Lower leg skin (tissue), 3 donors: Measurements from ENCODE around the gene PARL.

Source experiments
- POLR2A ChIP-seq, 2 donors: fragments of 450-650 bp; IDR thresholded peaks; one replicate each; pipeline ENCODE4 v1.6.1; 2016 to 2017; ENCODE audit warnings: antibody characterized with exemption in 2 of 2, mild to moderate bottlenecking in 1 of 2, moderate library complexity in 1 of 2
- TF ChIP-seq, protein P1 (sequence below), 3 donors: fragments of 450-650 bp; IDR thresholded peaks; one replicate each; pipeline ENCODE4 v1.5.1; 2016; ENCODE audit warnings: antibody characterized with exemption in 3 of 3, mild to moderate bottlenecking in 3 of 3, moderate library complexity in 2 of 3

DNA sequence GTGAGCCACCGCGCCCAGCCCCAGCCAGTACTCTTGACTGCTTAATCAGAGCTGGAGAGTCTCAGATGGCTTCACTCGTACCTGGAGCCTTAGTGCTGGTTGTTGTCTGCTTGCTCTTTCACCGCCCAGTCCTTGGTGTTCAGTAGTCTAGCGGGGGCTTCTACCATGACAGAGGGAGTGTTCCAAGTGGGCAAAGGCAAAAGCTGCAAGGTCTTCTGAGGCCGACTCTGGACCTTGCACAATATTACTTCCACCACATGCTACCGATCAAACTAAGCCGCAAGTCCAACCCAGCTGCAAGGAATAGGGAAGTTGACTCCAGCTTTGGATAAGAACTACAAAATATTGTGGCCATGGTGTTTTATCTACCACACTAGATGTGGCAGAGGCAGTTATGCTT lies 6.6 kb downstream of the PARL start:
- no peak for TF ChIP-seq POLR2A (IDR thresholded peaks at IDR 0.05)
- TF ChIP-seq, protein P1, sequence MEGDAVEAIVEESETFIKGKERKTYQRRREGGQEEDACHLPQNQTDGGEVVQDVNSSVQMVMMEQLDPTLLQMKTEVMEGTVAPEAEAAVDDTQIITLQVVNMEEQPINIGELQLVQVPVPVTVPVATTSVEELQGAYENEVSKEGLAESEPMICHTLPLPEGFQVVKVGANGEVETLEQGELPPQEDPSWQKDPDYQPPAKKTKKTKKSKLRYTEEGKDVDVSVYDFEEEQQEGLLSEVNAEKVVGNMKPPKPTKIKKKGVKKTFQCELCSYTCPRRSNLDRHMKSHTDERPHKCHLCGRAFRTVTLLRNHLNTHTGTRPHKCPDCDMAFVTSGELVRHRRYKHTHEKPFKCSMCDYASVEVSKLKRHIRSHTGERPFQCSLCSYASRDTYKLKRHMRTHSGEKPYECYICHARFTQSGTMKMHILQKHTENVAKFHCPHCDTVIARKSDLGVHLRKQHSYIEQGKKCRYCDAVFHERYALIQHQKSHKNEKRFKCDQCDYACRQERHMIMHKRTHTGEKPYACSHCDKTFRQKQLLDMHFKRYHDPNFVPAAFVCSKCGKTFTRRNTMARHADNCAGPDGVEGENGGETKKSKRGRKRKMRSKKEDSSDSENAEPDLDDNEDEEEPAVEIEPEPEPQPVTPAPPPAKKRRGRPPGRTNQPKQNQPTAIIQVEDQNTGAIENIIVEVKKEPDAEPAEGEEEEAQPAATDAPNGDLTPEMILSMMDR (IDR thresholded peaks at IDR 0.05): no peak
